ENCODE data around the gene RAVER2. TPM values are rescaled to one million over a fixed set of nuclear protein-coding genes. Genes with fewer than 3 reads are reported as not detected.

Gene RAVER2
- total RNA-seq, 2 experiments from 2014 or later, result 0.08 TPM; not detected in 1

DNA sequence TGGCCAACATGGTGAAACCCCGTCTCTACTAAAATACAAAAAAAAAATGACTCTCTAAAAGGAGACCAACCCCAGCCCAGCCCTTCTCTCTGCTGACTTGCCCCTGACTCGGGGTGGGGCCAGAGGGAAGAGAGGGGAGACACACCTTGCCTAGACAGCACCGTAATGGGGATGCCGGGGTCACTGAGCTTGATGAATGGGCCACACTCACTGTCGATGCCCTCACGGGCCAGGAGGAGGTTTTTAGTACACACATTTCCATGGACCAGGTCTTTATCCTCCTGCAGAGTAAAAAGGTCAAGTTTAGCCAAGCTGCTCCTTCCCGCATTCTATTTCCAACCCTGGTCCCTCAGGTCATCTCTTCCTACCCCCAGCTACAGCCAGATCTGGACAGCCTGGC lies 99.7 kb downstream of the RAVER2 start:
- Histone ChIP-seq H3K9me2 (ENCODE audit: insufficient read depth, low read length) (no peaks in the 10 kb centered on the region), H3K9me3 (ENCODE audit: low read length) (no peaks in the 10 kb centered on the region), H3K36me3 (ENCODE audit: insufficient read depth, low read length) (peaks cover 83% of the 10 kb centered on the region), H3K79me2 (ENCODE audit: insufficient read depth, low read depth, low read length) (no peaks in the 10 kb centered on the region), H2AFZ (ENCODE audit: low read length) (no peak overlapping the region), H3K27ac (ENCODE audit: low read depth, low read length, poor library complexity, severe bottlenecking) (no peak overlapping the region), H3K4me2 (ENCODE audit: low read length) (no peak overlapping the region), H3K4me3 (ENCODE audit: low read depth, low read length, poor library complexity, severe bottlenecking) (no peak overlapping the region), H3K4me1 (ENCODE audit: insufficient read depth, low read length, poor library complexity, severe bottlenecking) (peaks cover 7% of the 10 kb centered on the region), H4K20me1 (ENCODE audit: insufficient read depth, low read length) (no peaks in the 10 kb centered on the region)
- TF ChIP-seq EZH2phosphoT487 (IDR thresholded peaks at IDR 0.05; ENCODE audit: borderline replicate concordance, low read depth, low read length), result no peak
- TF ChIP-seq, protein P1, sequence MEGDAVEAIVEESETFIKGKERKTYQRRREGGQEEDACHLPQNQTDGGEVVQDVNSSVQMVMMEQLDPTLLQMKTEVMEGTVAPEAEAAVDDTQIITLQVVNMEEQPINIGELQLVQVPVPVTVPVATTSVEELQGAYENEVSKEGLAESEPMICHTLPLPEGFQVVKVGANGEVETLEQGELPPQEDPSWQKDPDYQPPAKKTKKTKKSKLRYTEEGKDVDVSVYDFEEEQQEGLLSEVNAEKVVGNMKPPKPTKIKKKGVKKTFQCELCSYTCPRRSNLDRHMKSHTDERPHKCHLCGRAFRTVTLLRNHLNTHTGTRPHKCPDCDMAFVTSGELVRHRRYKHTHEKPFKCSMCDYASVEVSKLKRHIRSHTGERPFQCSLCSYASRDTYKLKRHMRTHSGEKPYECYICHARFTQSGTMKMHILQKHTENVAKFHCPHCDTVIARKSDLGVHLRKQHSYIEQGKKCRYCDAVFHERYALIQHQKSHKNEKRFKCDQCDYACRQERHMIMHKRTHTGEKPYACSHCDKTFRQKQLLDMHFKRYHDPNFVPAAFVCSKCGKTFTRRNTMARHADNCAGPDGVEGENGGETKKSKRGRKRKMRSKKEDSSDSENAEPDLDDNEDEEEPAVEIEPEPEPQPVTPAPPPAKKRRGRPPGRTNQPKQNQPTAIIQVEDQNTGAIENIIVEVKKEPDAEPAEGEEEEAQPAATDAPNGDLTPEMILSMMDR (conservative IDR thresholded peaks at IDR 0.05; ENCODE audit: low read length), result no peak
- DNase-seq (ENCODE audit: low spot score), result no peak
- ChIA-PET POLR2A (no interaction called here), CTCF (ENCODE audit: unreplicated experiment) (interaction anchor here (0.6 kb wide), 1 partner anchor 15 kb away, joined by 3 read pairs; no protein-coding TSS in a partner anchor)
- intact Hi-C loops (cut with micrococcal nuclease; ENCODE audit: unreplicated experiment), result no loop called here
- no TSS peak for BruUV-seq (replicated peaks)

DNA sequence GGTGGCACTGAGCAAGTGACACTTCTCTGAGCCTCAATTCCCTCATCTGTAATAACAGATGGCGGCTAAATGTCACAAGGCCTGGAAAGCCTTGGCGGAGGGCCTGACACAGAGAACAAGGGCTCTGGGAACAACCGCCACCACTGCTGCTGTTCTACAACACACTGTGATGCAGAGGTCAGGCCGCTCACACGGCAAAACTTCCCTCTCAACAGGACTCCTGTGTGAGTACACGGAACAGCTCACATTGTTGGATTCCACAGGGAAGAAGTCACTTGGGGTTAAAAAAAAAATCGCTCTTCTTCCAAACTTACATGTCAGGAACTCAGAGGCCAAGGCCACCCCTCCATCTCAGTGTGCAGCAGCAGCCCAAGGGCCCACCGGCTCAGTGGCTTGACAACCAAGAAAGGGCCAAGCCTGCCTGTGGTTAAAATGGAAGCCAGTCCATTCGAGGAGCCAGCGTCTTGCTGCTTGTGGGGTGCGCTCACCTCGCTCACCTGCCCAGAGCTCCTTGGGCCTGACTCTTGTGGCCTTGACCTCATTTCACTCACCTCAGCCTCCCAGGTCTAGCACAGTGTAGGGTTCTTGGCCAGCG lies 101.1 kb downstream of the RAVER2 start:
- Histone ChIP-seq H3K79me2 (ENCODE audit: insufficient read depth, low read depth, low read length) (no peaks in the 10 kb centered on the region), H4K20me1 (ENCODE audit: insufficient read depth, low read length) (no peaks in the 10 kb centered on the region), H3K4me2 (ENCODE audit: low read length) (no peak overlapping the region), H3K9me3 (ENCODE audit: low read length) (no peaks in the 10 kb centered on the region), H3K4me3 (ENCODE audit: low read depth, low read length, poor library complexity, severe bottlenecking) (no peak overlapping the region), H2AFZ (ENCODE audit: low read length) (no peak overlapping the region), H3K27ac (ENCODE audit: low read depth, low read length, poor library complexity, severe bottlenecking) (no peak overlapping the region), H3K4me1 (ENCODE audit: insufficient read depth, low read length, poor library complexity, severe bottlenecking) (peaks cover 7% of the 10 kb centered on the region), H3K36me3 (ENCODE audit: insufficient read depth, low read length) (peaks cover 81% of the 10 kb centered on the region), H3K9me2 (ENCODE audit: insufficient read depth, low read length) (no peaks in the 10 kb centered on the region)
- no TSS peak for BruUV-seq (replicated peaks)
- intact Hi-C loops (cut with micrococcal nuclease; ENCODE audit: unreplicated experiment), result no loop called here
- ChIA-PET POLR2A (no interaction called here), CTCF (ENCODE audit: unreplicated experiment) (no interaction called here)
- DNase-seq (ENCODE audit: low spot score), result no peak
- TF ChIP-seq EZH2phosphoT487 (IDR thresholded peaks at IDR 0.05; ENCODE audit: borderline replicate concordance, low read depth, low read length), result no peak
- TF ChIP-seq, protein P1 (conservative IDR thresholded peaks at IDR 0.05; ENCODE audit: low read length), result no peak

DNA sequence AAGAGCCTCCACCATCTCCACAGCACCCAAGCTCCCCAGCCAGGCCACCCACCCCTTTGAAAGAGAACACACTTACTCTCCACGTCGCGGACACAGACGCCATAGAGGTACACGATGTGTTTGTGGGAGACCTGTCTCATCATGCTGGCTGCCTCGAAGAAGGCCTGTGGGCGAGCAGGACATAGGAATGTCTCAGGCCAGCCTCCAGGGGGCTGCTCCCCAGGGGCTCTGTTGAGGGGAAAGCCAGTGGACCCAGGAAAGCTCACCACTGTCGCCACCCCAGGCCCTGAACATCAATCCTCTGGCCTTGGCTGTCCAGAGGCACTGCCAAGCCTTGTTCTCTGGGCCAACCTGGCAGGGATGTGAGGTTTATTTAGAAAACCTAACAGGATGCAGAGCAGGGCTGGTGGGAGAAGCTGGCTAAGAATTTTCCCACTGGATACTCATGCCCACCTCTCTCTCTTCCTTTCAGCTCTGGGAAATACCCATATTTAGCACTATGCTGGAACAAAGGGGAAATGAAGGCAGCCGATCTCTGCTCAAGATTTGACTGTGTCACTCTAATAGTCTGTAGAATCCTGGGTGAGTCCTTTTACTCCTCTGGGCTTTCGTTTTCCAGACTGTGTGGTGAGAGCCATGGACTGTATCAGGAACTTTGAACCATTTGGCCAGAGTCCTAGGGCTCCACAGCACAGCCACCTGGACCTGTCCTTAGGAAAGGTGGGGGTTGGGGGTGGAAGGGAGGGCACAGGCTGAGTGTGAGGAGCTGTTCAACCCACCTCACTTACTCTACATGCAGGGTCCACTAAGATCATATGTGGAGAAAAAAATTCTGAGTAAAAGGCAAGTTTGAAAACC lies 101.9 kb downstream of the RAVER2 start:
- Histone ChIP-seq H3K27ac (ENCODE audit: low read depth, low read length, poor library complexity, severe bottlenecking) (no peak overlapping the region), H3K4me1 (ENCODE audit: insufficient read depth, low read length, poor library complexity, severe bottlenecking) (peaks cover 7% of the 10 kb centered on the region), H2AFZ (ENCODE audit: low read length) (no peak overlapping the region), H4K20me1 (ENCODE audit: insufficient read depth, low read length) (no peaks in the 10 kb centered on the region), H3K9me3 (ENCODE audit: low read length) (no peaks in the 10 kb centered on the region), H3K79me2 (ENCODE audit: insufficient read depth, low read depth, low read length) (no peaks in the 10 kb centered on the region), H3K9me2 (ENCODE audit: insufficient read depth, low read length) (no peaks in the 10 kb centered on the region), H3K36me3 (ENCODE audit: insufficient read depth, low read length) (peaks cover 76% of the 10 kb centered on the region), H3K4me3 (ENCODE audit: low read depth, low read length, poor library complexity, severe bottlenecking) (no peak overlapping the region), H3K4me2 (ENCODE audit: low read length) (no peak overlapping the region)
- BruUV-seq (replicated peaks), result no TSS peak
- ChIA-PET CTCF (ENCODE audit: unreplicated experiment) (no interaction called here), POLR2A (interaction anchor here (0.6 kb wide), 1 partner anchor 29 kb away, joined by 3 read pairs; no protein-coding TSS in a partner anchor)
- DNase-seq (ENCODE audit: low spot score), result no peak
- intact Hi-C loops (cut with micrococcal nuclease; ENCODE audit: unreplicated experiment), result no loop called here
- TF ChIP-seq, protein P1 (conservative IDR thresholded peaks at IDR 0.05; ENCODE audit: low read length), result no peak
- no peak for TF ChIP-seq EZH2phosphoT487 (IDR thresholded peaks at IDR 0.05; ENCODE audit: borderline replicate concordance, low read depth, low read length)
